NCI-H1694 treated with DMSO at 0.1 percent for 48 hours (cell line): Measurements from ENCODE around the gene MAML1.
"Not testable (repeated sequence)": the region's sequence is repeated elsewhere in the genome, so short reads cannot be mapped to it uniquely, and the experiment has no call there.

Experiments
- DNase-seq: peaks from one replicate; lab custom pipeline; 2025; lab: John Stamatoyannopoulos, UW

MAML1 gene

DNA sequence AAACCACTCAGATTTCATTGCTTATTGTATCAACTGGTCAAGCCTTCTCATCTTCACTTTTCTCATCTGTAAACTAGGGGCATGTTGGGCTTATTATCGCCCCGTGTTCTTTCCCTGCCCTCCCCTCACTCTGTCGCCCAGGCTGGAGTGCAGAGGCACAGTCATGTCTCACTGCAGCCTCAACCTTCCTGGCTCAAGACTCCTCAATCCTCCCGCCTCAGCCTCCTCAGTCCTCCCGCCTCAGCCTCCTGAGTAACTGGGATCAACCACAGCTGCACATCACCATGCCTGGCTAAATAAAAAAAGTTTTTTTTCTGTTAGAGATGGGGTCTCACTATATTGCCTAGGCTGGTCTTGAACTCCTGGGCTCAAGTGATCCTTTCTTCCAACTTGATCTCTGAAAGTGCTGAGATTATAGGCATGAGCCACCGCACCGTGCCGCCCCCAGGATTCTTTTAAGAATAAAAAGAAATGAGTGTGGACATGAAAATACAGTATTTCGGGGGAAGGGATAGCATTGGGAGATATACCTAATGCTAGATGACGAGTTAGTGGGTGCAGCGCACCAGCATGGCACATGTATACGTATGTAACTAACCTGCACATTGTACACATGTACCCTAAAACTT, 2.0 kb downstream of the MAML1 start:
- DNase-seq: no peak

DNA sequence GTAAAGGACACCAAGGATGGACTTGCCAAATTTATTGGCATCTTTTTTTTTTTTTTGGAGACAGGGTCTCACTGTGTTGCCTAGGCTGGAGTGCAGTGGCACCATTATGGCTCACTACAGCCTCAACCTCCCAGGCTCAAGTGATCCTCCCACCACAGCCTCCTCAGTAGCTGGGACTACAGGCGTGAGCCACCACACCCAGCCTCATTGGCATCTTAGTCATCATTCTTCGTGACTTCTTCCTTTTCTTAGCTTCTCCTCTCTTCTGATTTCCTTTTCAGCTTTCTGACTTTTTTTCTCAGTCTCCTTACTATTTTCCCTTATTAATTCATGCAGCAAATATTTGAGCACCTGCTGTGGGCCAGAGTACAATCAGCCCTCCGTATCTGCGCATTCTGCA, 6.1 kb downstream of the MAML1 start:
- no peak for DNase-seq

DNA sequence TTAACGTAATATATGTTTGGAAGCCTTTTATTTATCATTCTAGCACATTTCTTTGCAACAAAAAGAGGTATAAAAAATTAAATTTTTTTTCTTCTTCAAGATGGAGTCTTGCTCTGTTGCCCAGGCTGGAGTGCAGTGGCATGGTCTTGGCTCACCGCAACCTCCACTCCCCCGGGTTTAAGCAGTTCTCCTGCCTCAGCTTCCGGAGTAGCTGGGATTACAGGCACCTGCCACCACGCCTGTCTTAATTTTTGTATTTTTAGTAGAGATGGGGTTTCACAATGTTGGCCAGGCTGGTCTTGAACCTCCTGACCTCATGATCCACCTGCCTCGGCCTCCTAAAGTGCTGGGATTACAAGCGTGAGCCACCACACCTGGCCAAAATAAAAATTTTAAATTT, 11.5 kb downstream of the MAML1 start:
- DNase-seq: not testable (repeated sequence)

DNA sequence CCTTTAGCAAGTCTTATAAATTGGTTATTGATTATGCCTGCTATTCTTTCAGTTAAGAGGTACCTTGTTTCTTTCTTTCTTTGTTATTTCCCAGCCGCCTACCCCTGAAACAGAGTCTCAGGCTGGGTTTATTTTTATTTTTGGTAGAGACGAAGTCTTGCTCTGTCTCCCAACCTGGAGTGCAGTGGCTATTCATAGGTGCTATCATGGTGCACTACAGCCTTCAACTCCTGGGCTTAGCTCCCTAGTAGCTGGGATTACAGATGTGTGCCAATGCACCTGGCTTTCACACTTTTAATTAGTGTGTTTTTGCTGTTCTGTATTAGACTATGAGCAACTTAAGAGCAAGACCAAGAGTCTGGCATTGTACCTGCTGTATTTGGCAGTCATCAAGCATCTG, 14.2 kb downstream of the MAML1 start:
- DNase-seq: no peak

DNA sequence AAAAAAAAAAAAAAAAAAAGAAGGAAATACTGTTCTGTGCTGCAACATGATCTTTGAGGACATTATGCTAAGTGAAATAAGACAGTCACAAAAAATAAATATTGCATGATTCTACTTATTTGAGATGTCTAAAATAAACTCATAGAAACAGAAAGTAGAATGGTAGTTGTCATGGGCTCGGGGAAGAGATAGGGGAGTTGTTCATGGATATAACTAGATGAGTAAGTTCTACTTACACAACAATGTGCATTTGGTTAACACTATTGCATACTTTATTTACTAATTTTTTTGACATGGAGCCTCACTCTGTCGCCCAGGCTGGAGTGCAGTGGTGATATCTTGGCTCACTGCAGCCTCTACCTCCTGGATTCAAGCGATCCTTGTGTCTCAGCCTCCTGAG, 15.2 kb downstream of the MAML1 start:
- DNase-seq: no peak

DNA sequence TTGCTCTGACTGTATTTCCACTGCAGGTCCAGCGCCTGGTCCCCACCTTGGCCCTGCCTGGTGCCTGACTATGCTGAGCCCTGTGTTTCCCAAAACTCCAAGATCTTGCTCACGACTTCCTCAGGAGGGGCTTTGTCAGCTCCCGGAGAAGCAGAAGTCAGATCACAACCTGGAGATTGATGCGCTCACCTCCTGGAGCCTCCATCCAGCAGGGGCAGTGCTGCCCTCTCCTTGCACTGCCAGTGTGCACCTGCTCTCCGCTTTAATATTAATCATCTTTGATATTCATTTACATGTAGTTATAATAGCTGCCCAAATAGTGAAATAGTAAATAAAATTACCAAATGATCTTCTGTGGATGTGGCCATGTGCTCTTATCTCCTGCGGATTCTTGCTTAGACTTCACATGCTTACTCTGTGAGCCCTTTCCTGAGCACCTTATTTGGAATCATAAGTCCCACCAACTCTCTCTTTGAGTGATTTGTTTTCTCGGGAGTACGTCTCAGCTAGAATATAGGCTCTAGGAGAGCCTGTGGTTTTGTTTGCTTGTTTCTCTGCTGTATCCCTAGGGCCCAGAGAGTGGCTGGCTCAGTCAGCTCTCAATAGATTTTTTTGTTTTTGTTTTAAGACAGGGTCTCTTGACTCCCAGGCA, 17.4 kb downstream of the MAML1 start:
- no peak for DNase-seq

DNA sequence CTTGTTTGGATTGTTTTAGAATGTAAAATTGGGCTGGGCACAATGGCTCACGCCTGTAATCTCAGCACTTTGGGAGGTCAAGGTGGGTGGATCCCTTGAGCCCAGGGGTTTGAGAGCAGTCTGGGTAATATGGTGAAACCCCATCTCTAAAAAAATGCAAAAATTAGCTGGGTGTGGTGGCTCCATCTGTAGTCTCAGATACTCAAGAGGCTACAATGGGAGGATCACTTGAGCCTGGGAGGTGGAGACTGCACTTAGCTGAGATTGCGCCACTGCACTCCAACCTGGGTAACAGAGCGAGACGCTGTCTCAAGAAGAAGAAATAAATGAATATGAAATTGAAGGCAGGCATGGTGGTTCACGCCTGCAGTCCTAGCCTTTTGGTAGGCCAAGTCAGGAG, 21.3 kb downstream of the MAML1 start:
- DNase-seq: no peak

DNA sequence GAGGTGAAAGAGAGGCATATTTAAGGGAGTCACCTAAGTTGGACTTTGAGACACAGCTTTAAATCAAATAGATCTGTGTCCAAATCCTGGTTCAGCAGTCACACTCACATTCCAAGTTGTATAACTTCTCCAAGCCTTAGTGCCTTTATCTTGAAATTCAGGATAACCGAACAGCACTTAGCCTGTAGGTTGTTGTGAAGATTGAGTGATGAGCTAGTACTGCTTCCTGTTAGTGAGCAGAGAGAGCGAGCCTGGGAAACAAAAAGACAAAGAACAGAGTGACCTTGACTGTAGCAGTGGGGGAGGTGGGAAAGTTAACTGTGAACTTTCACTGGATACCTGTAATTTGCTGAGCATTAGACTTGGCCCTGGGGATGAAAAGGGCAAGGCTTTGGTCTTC, 22.4 kb downstream of the MAML1 start:
- no peak for DNase-seq

DNA sequence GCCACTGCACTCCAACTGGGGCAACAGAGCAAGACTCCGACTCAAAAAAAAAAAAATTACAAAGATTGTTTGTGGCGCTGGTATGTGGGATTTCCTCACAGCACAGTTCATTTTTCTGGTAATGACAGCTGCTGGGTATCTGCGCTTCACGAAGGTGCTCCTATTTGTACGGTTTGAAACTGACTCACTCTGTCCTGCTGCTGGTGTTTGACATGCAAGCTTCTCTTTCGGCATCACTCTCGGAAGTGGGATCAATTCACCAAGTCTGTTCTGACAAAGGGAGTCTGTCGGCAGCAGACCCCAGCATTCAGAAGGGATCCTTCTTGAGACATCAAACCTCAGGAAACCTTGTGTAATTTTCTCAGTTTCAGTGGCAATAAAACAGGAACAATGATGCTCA, 26.3 kb downstream of the MAML1 start:
- no peak for DNase-seq

DNA sequence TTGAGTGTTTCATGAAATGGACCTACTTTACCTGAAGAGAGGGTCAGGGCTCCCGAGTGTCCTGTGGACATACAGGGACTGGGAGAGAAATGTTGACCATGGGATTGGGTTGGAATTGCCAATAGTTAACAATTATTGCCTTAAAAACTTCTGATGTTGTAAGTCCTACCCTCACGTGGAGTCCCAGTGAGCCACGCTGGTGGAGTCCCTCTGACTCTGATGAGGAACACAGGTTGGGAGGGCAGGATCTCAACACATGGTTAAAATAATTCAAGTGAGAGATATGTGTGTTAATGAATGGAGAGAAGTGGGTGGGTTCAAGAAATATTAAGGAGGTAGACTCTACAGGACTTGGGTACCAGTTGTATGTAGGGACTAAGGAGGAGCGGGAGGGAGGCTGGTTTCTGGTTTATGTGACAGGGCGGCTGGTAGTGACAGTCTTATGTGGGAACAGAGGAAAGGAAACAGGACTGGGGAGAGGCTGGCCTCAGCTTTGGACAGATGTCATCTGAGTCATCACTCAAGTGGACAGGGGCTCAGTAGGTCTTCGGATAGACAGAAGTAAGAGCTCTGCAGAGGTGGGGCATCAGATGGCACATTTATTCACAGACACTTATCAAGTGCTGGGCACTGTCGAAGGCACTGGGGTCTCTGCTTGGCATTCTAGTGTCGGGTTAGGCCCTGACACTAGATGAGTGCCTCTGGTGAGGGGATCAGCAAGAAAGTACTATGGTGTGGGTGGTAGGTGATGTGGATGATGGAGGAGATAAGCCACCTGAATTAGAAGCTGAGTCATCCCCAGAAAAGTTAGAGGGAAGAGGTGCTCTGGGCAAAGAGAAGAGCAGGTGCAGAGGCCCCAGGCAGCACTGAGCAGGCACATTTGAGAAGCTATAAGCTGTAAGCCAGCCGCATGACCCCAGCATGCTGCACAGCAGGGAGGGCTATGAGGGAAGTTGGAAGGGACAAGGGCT, 27.2 kb downstream of the MAML1 start:
- DNase-seq: no peak

DNA sequence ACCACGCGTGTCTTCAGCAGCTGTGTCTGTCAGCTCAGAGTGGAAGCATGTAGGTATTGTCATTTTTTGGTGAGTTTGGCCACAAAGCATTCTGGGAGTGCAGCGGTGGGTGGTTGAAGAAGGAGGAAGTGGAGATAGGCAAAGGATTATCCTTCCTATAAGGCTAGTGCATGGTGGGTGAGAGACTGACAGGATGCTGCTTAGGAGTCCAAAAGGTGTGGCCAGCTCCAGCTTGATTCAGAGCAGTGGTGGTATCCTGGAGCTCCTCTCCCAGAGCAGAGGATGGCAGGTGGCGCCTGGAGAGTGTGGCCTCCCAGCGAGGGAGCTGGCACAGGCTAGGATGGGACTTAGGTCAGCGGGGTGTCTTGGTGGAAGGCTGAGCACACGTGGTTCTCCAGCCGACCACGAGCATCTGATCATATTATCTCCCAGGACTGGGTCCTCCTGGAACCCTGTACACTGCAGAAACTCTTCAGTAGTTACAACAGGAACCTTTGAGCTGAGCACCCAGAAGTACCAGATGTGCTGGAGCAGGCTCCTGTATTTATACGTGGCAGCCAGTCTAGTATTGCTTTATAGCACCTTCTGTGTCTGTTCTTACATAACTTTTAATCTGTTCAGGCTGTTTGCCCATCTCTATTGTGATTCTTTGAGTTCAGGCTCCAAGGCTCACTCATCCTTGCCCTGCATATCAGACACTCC, 29.6 kb downstream of the MAML1 start:
- DNase-seq: no peak

DNA sequence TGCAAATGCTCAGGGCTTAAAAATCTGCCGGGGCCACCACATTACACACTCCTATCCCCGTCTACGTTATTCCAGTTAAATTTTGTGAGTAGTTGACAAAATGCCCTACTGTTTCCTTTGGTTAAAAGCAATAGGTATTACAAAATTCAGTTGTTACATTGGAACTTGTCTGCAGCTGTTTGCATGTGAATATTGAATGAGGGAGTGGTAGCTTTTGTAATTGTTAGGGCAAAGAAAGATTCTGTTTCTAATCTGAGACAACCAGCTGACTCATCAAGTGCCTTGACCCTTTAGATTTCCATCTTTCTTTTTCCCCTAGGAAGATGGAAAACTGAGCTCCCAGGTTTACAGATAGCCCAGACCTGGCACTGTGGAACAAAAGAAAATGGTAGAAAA, 30.2 kb downstream of the MAML1 start:
- DNase-seq: no peak

DNA sequence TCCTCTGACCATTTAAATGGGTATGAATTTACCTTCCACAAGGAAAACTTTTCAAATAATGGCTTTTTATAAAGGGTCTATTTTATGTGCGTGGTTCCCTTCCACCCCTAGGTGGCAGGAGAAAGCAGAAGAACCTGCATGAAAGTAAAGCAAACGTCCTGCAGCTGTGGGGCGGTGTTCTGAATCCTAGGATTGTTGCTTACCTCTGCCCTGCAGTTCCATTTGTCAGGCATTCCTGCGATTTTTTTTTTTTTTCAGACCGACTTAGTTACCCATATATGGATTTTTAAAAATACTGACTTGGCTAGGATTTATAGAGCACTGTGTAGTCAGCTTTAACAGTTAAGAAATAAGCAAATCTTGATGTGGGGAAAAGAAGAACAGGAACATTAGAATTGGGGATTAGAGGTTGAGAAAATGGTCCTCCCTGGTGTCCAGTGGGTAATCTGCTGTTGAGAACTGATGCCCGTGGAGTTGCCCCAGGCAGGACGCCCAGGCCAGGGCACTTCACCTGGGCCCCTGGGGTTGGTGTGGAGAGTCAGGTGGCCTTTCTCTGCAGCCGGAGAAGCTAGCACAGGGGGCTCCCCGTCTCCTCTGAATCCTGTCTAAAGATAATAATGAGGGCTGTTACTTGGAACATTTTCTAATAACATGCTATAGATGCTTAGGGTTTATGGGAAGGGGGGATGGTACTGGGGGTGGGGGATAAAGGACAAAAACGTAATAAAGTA, 30.8 kb downstream of the MAML1 start:
- DNase-seq: peak; percentile 39

DNA sequence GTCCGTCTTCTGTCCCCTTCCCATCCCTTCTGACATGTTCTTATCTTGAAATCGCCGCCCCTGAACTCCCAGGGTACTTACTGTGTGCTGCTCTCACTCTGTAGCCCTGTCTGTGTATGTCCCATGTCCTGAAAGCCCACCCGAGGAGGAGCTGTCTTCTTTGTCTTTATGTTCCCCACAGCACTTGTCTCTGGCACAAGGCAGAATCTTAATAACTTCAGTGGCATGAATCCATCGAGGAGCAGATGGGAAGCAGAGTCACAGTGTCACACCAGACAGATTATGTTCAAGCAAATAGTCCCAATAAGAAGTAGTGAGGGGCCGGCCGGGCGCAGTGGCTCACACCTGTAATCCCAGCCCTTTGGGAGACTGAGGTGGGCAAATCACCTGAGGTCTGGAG, 31.4 kb downstream of the MAML1 start:
- DNase-seq: no peak

DNA sequence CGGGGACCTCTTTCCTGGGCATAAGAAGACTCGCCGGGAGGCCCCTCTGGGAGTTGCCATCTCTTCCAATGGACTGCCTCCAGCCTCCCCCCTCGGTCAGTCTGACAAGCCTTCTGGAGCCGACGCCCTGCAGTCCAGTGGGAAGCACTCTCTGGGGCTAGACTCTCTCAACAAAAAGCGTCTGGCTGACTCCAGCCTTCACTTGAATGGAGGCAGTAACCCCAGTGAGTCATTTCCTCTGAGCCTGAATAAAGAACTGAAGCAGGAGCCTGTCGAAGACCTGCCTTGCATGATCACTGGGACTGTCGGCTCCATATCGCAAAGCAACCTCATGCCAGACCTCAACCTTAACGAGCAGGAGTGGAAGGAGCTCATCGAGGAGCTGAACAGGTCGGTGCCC, 32.8 kb downstream of the MAML1 start:
- no peak for DNase-seq

DNA sequence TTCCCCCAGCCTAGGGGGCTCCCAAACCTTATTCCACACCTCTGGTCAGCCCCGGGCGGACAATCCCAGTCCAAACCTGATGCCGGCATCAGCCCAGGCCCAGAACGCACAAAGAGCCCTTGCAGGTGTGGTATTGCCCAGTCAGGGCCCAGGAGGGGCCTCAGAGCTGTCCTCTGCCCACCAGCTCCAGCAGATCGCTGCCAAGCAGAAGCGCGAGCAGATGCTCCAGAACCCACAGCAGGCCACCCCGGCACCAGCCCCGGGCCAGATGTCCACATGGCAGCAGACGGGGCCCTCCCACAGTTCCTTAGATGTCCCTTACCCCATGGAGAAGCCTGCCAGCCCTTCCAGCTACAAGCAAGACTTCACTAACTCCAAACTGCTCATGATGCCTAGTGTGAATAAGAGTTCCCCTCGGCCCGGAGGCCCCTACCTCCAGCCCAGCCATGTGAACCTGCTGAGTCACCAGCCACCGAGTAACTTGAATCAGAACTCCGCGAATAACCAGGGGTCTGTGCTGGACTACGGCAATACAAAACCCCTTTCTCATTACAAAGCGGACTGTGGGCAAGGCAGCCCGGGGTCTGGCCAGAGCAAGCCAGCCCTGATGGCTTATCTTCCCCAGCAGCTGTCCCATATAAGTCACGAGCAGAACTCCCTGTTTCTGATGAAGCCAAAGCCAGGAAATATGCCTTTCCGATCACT, 33.6 kb downstream of the MAML1 start:
- no peak for DNase-seq

DNA sequence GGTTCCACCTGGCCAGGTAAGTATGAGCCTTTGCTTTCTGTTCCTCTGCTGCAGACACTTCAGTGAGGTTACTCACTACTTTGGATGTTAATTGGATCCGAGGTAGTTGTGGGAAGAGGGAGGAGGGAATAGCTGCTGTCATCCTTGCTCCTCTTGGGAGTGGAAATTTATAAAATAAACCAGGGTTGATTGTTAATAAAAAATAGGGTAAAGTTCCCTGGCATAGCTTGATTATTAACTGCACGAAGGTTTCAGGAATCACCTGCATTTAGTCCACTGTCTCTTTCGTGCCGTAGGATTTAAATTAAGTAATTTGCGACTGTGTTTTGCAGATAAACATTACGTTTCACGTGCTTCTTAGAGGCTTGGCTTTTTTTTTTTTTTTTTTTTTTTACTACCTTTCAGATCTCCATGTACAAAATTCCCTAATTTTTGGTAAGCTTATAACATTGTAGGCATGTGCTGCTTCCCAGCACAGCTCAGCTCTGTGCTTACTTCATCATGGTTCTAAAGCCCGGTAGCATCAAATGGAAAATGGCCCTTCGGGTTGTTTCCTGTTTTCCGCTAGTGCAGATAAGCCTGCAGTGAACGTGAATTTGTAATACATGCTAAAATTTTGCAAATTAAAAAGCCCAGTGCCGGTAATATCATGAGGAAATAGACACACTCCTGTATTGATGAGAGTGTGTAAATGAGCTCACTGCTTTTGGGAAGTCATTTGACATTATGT, 34.3 kb downstream of the MAML1 start:
- DNase-seq: no peak

DNA sequence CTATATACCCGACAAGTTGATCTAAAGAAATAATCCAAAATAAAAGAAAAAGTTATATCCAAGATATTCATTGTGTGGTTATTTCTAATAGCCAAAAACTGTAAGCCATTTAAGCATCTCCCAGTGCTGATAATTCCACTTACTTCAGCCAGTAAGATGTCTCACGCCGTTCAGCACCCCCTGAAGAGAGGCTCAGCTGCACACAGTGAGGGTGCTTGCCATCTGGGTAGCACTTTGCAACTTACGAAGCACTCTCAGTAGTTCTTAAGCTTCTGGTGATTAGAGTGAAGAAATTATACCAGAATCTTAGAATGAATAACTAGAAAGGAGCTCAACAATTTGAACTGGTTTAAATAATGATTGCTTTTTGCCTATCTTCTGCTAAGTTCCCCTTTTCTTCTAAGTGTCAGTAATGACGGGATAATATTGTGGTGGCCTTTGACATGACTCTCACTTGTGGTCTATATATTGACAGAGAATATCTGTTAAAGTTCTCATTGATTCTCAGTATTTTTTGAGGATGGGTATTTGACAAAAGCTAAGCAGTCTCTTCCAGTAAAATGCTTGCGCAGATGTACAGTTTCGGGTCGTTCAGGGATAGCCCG, 35.0 kb downstream of the MAML1 start:
- no peak for DNase-seq

DNA sequence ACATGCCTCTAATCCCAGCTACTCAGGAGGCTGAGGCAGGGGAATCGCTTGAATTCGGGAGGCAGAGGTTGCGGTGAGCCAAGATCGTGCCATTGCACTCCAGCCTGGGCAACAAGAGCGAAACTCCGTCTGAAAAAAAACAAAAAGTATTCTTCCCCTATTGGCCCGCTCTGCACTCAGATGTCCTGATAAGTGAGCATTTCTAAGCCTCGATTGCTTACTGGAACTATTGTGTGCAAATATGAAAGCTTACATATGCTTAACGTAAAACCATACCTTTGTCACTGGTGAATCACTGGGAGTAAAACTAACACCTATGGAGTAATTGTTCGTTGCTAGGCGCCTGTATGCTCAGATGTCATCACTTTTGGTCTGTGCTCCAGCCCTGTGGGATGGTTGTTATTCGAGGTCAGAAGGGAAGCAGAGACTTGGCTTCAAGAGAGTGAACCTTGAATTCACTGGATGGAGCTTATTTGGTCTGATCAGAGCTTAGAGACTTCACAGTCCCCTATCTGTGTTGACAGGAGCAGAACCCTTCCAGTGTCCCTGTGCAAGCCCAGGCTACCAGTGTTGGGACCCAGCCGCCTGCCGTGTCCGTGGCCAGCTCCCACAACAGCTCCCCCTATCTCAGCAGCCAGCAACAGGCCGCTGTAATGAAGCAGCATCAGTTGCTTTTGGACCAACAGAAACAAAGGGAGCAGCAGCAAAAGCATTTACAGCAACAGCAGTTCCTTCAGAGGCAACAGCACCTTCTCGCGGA, 35.9 kb downstream of the MAML1 start:
- no peak for DNase-seq
